GM12892 (cell line): Measurements from ENCODE around the gene STK16. TPM values are rescaled to one million over a fixed set of nuclear protein-coding genes. Genes with fewer than 3 reads are reported as not detected.
"Not testable (repeated sequence)": the region's sequence is repeated elsewhere in the genome, so short reads cannot be mapped to it uniquely, and the experiment has no call there.

Experiments used
- DNase-seq: peaks from one replicate; pipeline ENCODE4 v3.0.0; 2011; ENCODE audit not compliant: insufficient read length
- FAIRE-seq: peaks from 2 replicates; lab custom pipeline; 2011; peaks lifted over from hg19 to GRCh38; lab: Jason Lieb, UNC
- POLR2A ChIP-seq: IDR thresholded peaks from 2 replicates; pipeline ENCODE4 v1.6.1; 2011; ENCODE audit warnings: low read depth, low read length, control low read depth
- POLR2AphosphoS5 ChIP-seq: IDR thresholded peaks from 2 replicates; pipeline ENCODE4 v1.6.1; 2011; ENCODE audit warnings: low read depth, low read length, control low read depth
- TAF1 ChIP-seq: IDR thresholded peaks from 2 replicates; pipeline ENCODE4 v1.6.1; 2011; ENCODE audit warnings: low read depth, mild to moderate bottlenecking, control low read depth, low read length, borderline replicate concordance
- polyA plus RNA-seq: library from polyadenylated mRNA; unstranded; fragments of >200 nt; gene quantifications from one replicate; pipeline ENCODE4 v1.2.1, GENCODE V29; 2012; ENCODE audit warnings: missing spikeins, inconsistent platforms; ENCODE audit not compliant: missing spikeins

Gene STK16
- 35.8 TPM for polyA plus RNA-seq

GRCh38 chr2:219245148-219245898, at the start of gene STK16, which contains the start of gene GLB1L:
TSS of gene STK16 (plus strand) at chr2:219245479. CDS start at chr2:219246000, 521 bp downstream.
TSS of gene GLB1L (minus strand) at chr2:219245444. CDS start at chr2:219243573, 1,871 bp downstream.
- peak; percentile 99 for DNase-seq
- TF ChIP-seq TAF1, result peak; percentile 49
- peak; percentile 89 for TF ChIP-seq POLR2A
- no peak; the same call in 1 of the 2 replicates for TF ChIP-seq POLR2AphosphoS5
- peak; percentile 96 for FAIRE-seq

GRCh38 chr2:219197388-219197787, 47.9 kb upstream of the STK16 start:
- no peak for DNase-seq
- no peak for TF ChIP-seq TAF1
- FAIRE-seq, result no peak

GRCh38 chr2:219198974-219199373, 46.3 kb upstream of the STK16 start:
- DNase-seq, result no peak
- TF ChIP-seq POLR2AphosphoS5 (no peak), TAF1 (no peak)
- no peak for FAIRE-seq

GRCh38 chr2:219199470-219200211, 45.6 kb upstream of the STK16 start:
- DNase-seq (no peak), FAIRE-seq (no peak)
- TF ChIP-seq POLR2A, result no peak
- TF ChIP-seq TAF1, result no peak
- no peak for TF ChIP-seq POLR2AphosphoS5

- DNase-seq, FAIRE-seq: not testable (repeated sequence)
Observed at GRCh38 chr2:219200502-219201326, 44.6 kb upstream of the STK16 start.

GRCh38 chr2:219201331-219201730, 43.9 kb upstream of the STK16 start:
- not testable (repeated sequence) for FAIRE-seq, DNase-seq

- no peak for FAIRE-seq
- DNase-seq, result no peak
- TF ChIP-seq POLR2A, result no peak
- TF ChIP-seq POLR2AphosphoS5, result no peak
- no peak for TF ChIP-seq TAF1
Observed at GRCh38 chr2:219204425-219205164, 40.7 kb upstream of the STK16 start.

- FAIRE-seq, result no peak
Observed at GRCh38 chr2:219205165-219205538, 40.1 kb upstream of the STK16 start.

GRCh38 chr2:219205981-219206327, 39.3 kb upstream of the STK16 start:
- no peak for DNase-seq
- TF ChIP-seq POLR2A (no peak), POLR2AphosphoS5 (no peak), TAF1 (no peak)
- FAIRE-seq, result no peak

More at GRCh38 chr2:219205165-219205538, 40.1 kb upstream of the STK16 start:
- no peak for DNase-seq
- no peak for TF ChIP-seq POLR2A
- no peak for TF ChIP-seq TAF1
- TF ChIP-seq POLR2AphosphoS5, result no peak

GRCh38 chr2:219206328-219207133, 38.7 kb upstream of the STK16 start, which contains the start of gene ZFAND2B:
TSS of gene ZFAND2B (plus strand) at chr2:219206782. CDS start at chr2:219206988, 206 bp downstream.
- TF ChIP-seq POLR2AphosphoS5 (peak; percentile 95), TAF1 (peak; percentile 87), POLR2A (peak; percentile 98)
- peak; percentile 93 for FAIRE-seq
- DNase-seq, result peak; percentile 99
